ENCODE measurements around the gene TMEM131L.

GRCh38 chr4:153520227-153520626 is 54.1 kb downstream of the TMEM131L start:
- no peak for TF ChIP-seq CTCF (IDR thresholded peaks at IDR 0.05)
- no peak for TF ChIP-seq POLR2A (IDR thresholded peaks at IDR 0.05)

All from testis (tissue), 2 donors.